ENCODE results near the gene UQCRQ. TPM values are rescaled to one million over a fixed set of nuclear protein-coding genes. Genes with fewer than 3 reads are reported as not detected.

UQCRQ gene
- total and polyA plus RNA-seq, 2 donors (not counting 1 experiment from before 2014, with no cell fraction given), result 71.1 to 90.0 TPM

- Histone ChIP-seq H3K4me3 (ENCODE audit: control extremely low read depth in 1 of 5, extremely low read depth in 1 of 5, insufficient read depth in 1 of 5, low read depth in 2 of 5, low read length in 4 of 5) (peak overlapping the region; percentile 67 to 93 (median 81)), H3K9ac (ENCODE audit: low read length) (peak overlapping the region; percentile 94), H4K20me1 (ENCODE audit: control insufficient read depth, insufficient read depth, low read length, poor library complexity, severe bottlenecking) (no peaks in the 10 kb centered on the region), H3K79me2 (ENCODE audit: control insufficient read depth, insufficient read depth, low read length) (no peaks in the 10 kb centered on the region), H3K9me3 (ENCODE audit: control extremely low read depth in 1 of 3, control insufficient read depth in 2 of 3, insufficient read depth in 1 of 3, low read length in 2 of 3) (no peaks in the 10 kb centered on the region), H3K4me2 (replicated peaks; ENCODE audit: low read depth, low read length, poor library complexity, severe bottlenecking) (peak overlapping the region; percentile 88), H3K27me3 (replicated peaks in 1 of 4; ENCODE audit: control extremely low read depth in 1 of 4, control insufficient read depth in 3 of 4, insufficient read depth in 4 of 4, low read length in 3 of 4) (no peaks in the 10 kb centered on the region), H3K27ac (ENCODE audit: low read length in 2 of 2) (peak overlapping the region; percentile 92 to 93), H2AFZ (ENCODE audit: insufficient read depth, low read depth, low read length, poor library complexity, severe bottlenecking) (peak overlapping the region; percentile 98), H3K36me3 (replicated peaks in 1 of 2; ENCODE audit: control extremely low read depth in 1 of 2, control insufficient read depth in 1 of 2, extremely low read depth in 1 of 2, insufficient read depth in 2 of 2, low read length in 1 of 2) (peaks cover 0 to 8% of the 10 kb centered on the region in 2 experiments), H3K4me1 (ENCODE audit: control insufficient read depth in 2 of 2, insufficient read depth in 2 of 2, low read length in 2 of 2) (peaks cover 16 to 19% of the 10 kb centered on the region in 2 donors)
- no peaks in the 10 kb centered on the region for H3K9me3 Mint-ChIP-seq (ENCODE audit: insufficient read depth)
- ATAC-seq (ENCODE audit: low read depth) (peak; percentile 5), DNase-seq (no peak)
- ChIA-PET CTCF (interaction anchor here (1.0 to 1.2 kb wide), 2 partner anchors 10 to 13 kb away, joined by 4 to 5 read pairs; no protein-coding TSS in a partner anchor), POLR2A (interaction anchor here (0.6 to 1.3 kb wide), 3 partner anchors 10 to 377 kb away, joined by 3 to 9 read pairs (median 3); partner anchors contain the start of gene IRF1)
- peaks cover 26% of the 10 kb centered on the region for H3K4me1 Mint-ChIP-seq
- H3K27me3 Mint-ChIP-seq, result no peaks in the 10 kb centered on the region
- TF ChIP-seq EZH2 (IDR thresholded peaks at IDR 0.05; ENCODE audit: borderline replicate concordance, insufficient read depth, low read depth, low read length, poor library complexity, severe bottlenecking) (no peak), CTCF (IDR thresholded peaks at IDR 0.05) (no peak)
- 6% methylated on average over 13 of the region's 13 CpGs for WGBS (ENCODE audit: insufficient coverage)
- H3K4me3 Mint-ChIP-seq, result peak overlapping the region; percentile 93
- H3K27ac Mint-ChIP-seq, result peak overlapping the region; percentile 98
- intact Hi-C loops (cut with micrococcal nuclease), result loop anchor here (5.0 kb wide), 3 partner anchors 310 to 480 kb away; partner anchors contain the start of gene RAD50
Observed at GRCh38 chr5:132867046-132867451, 607 bp downstream of the UQCRQ start.

- intact Hi-C loops (cut with micrococcal nuclease), result loop anchor here (5.0 kb wide), 3 partner anchors 311 to 481 kb away; partner anchors contain the start of gene RAD50
- H3K9me3 Mint-ChIP-seq (ENCODE audit: insufficient read depth), result no peaks in the 10 kb centered on the region
- H3K27ac ChIP-seq (ENCODE audit: low read length in 2 of 2), result peak overlapping the region in 1 of 2 donors; percentile 93
- H3K4me3 Mint-ChIP-seq, result no peak overlapping the region
- H3K79me2 ChIP-seq (ENCODE audit: control insufficient read depth, insufficient read depth, low read length), result no peaks in the 10 kb centered on the region
- ATAC-seq (ENCODE audit: low read depth) (no peak), DNase-seq (no peak)
- no peak for TF ChIP-seq EZH2 (IDR thresholded peaks at IDR 0.05; ENCODE audit: borderline replicate concordance, insufficient read depth, low read depth, low read length, poor library complexity, severe bottlenecking)
- TF ChIP-seq CTCF (IDR thresholded peaks at IDR 0.05), result no peak
- WGBS (ENCODE audit: insufficient coverage), result no CpG with 5 or more reads among the region's 4 CpGs
- peaks cover 16 to 19% of the 10 kb centered on the region in 2 donors for H3K4me1 ChIP-seq (ENCODE audit: control insufficient read depth in 2 of 2, insufficient read depth in 2 of 2, low read length in 2 of 2)
- CTCF ChIA-PET, result interaction anchor here (0.6 to 2.3 kb wide), 3 partner anchors 11 to 40 kb away, joined by 3 to 7 read pairs (median 5); no protein-coding TSS in a partner anchor
- no peaks in the 10 kb centered on the region for H3K27me3 Mint-ChIP-seq
- no peak overlapping the region for H2AFZ ChIP-seq (ENCODE audit: insufficient read depth, low read depth, low read length, poor library complexity, severe bottlenecking)
- H4K20me1 ChIP-seq (ENCODE audit: control insufficient read depth, insufficient read depth, low read length, poor library complexity, severe bottlenecking), result no peaks in the 10 kb centered on the region
- H3K4me3 ChIP-seq (ENCODE audit: control extremely low read depth in 1 of 5, extremely low read depth in 1 of 5, insufficient read depth in 1 of 5, low read depth in 2 of 5, low read length in 4 of 5), result no peak overlapping the region
- H3K9ac ChIP-seq (ENCODE audit: low read length), result no peak overlapping the region
- peaks cover 0 to 10% of the 10 kb centered on the region in 2 experiments for H3K36me3 ChIP-seq (replicated peaks in 1 of 2; ENCODE audit: control extremely low read depth in 1 of 2, control insufficient read depth in 1 of 2, extremely low read depth in 1 of 2, insufficient read depth in 2 of 2, low read length in 1 of 2)
- H3K27me3 ChIP-seq (replicated peaks in 1 of 4; ENCODE audit: control extremely low read depth in 1 of 4, control insufficient read depth in 3 of 4, insufficient read depth in 4 of 4, low read length in 3 of 4), result no peaks in the 10 kb centered on the region
- H3K27ac Mint-ChIP-seq, result peak overlapping the region; percentile 46
- peaks cover 26% of the 10 kb centered on the region for H3K4me1 Mint-ChIP-seq
- no peaks in the 10 kb centered on the region for H3K9me3 ChIP-seq (ENCODE audit: control extremely low read depth in 1 of 3, control insufficient read depth in 2 of 3, insufficient read depth in 1 of 3, low read length in 2 of 3)
- H3K4me2 ChIP-seq (replicated peaks; ENCODE audit: low read depth, low read length, poor library complexity, severe bottlenecking), result no peak overlapping the region
- POLR2A ChIA-PET, result interaction anchor here (0.7 kb wide), 2 partner anchors 20 to 1817 kb away, joined by 3 to 7 read pairs; no protein-coding TSS in a partner anchor
Observed at GRCh38 chr5:132868754-132869153, 2.3 kb downstream of the UQCRQ start.
